Activated T-cell treated with anti-CD3 and anti-CD28 coated beads, Interleukin-2, amount 50 U/mL, for 72 hours (primary cell): ENCODE measurements around the gene FREM2. TPM values are rescaled to one million over a fixed set of nuclear protein-coding genes. Genes with fewer than 3 reads are reported as not detected.

Source experiments
- ATAC-seq, 2 donors: fragments of 150-1000 bp; cut with Tn5 transposase; replicated peaks in 1 of 2; 2 replicates each; pipeline ENCODE4 v1.10.0; 2021; ENCODE audit warnings: moderate library complexity in 2 of 2, mild to moderate bottlenecking in 1 of 2
- DNase-seq, 2 donors: peaks; one replicate each; pipeline ENCODE4 v3.0.0; 2021 to 2022; ENCODE audit warnings: mixed read lengths in 1 of 2
- H3K27ac Mint-ChIP-seq: one replicate; pipeline ENCODE4 v1.8.0; 2022; ENCODE audit warnings: mild to moderate bottlenecking, moderate library complexity, mixed read lengths
- H3K27me3 Mint-ChIP-seq: one replicate; pipeline ENCODE4 v1.8.0; 2022; ENCODE audit warnings: low read depth, mixed read lengths
- H3K36me3 Mint-ChIP-seq, 2 donors: one replicate each; pipeline ENCODE4 v1.8.0; 2022; ENCODE audit warnings: mixed read lengths in 2 of 2, mild to moderate bottlenecking in 1 of 2; ENCODE audit not compliant: insufficient read depth in 2 of 2
- H3K4me1 Mint-ChIP-seq: one replicate; pipeline ENCODE4 v1.8.0; 2022; ENCODE audit warnings: low read depth, mixed read lengths
- H3K4me3 Mint-ChIP-seq, 2 donors: one replicate each; pipeline ENCODE4 v1.8.0; 2022; ENCODE audit warnings: mild to moderate bottlenecking in 2 of 2, mixed read lengths in 2 of 2, moderate library complexity in 2 of 2
- H3K9me3 Mint-ChIP-seq, 2 donors: one replicate each; pipeline ENCODE4 v1.8.0; 2022; ENCODE audit warnings: mixed read lengths in 2 of 2
- total RNA-seq, 2 donors: library from RNA; stranded (reverse); gene quantifications; one replicate each; pipeline ENCODE4 v1.2.3, GENCODE V29; 2022

FREM2 gene
- total RNA-seq, 2 donors from 2014 or later, result 0.02 TPM

GRCh38 chr13:38753878-38754277, 67.0 kb downstream of the FREM2 start:
- DNase-seq (no peak), ATAC-seq (no peak)
- Mint-ChIP-seq H3K9me3 (no peaks in the 10 kb centered on the region), H3K27ac (no peak overlapping the region), H3K4me1 (no peaks in the 10 kb centered on the region), H3K4me3 (no peak overlapping the region), H3K27me3 (peaks cover 8% of the 10 kb centered on the region), H3K36me3 (no peaks in the 10 kb centered on the region)

- DNase-seq (no peak), ATAC-seq (no peak)
- Mint-ChIP-seq H3K9me3 (no peaks in the 10 kb centered on the region), H3K27me3 (peaks cover 8% of the 10 kb centered on the region), H3K27ac (no peak overlapping the region), H3K4me3 (no peak overlapping the region), H3K4me1 (no peaks in the 10 kb centered on the region), H3K36me3 (no peaks in the 10 kb centered on the region)
Measured at GRCh38 chr13:38755793-38756192, 68.9 kb downstream of the FREM2 start.

GRCh38 chr13:38758277-38758676, 71.4 kb downstream of the FREM2 start:
- no peaks in the 10 kb centered on the region for H3K9me3 Mint-ChIP-seq
- H3K4me1 Mint-ChIP-seq, result no peaks in the 10 kb centered on the region
- H3K27me3 Mint-ChIP-seq, result peaks cover 8% of the 10 kb centered on the region
- H3K27ac Mint-ChIP-seq, result no peak overlapping the region
- DNase-seq (no peak), ATAC-seq (no peak)
- H3K36me3 Mint-ChIP-seq, result no peaks in the 10 kb centered on the region
- H3K4me3 Mint-ChIP-seq, result no peak overlapping the region

- no peak for DNase-seq
- peaks cover 8% of the 10 kb centered on the region for H3K27me3 Mint-ChIP-seq
- ATAC-seq, result no peak
- H3K36me3 Mint-ChIP-seq, result no peaks in the 10 kb centered on the region
- no peak overlapping the region for H3K4me3 Mint-ChIP-seq
- H3K9me3 Mint-ChIP-seq, result no peaks in the 10 kb centered on the region
- no peaks in the 10 kb centered on the region for H3K4me1 Mint-ChIP-seq
- H3K27ac Mint-ChIP-seq, result no peak overlapping the region
Measured at GRCh38 chr13:38759390-38759789, 72.5 kb downstream of the FREM2 start.

GRCh38 chr13:38763446-38764381, 76.8 kb downstream of the FREM2 start:
- Mint-ChIP-seq H3K36me3 (no peaks in the 10 kb centered on the region), H3K27ac (no peak overlapping the region), H3K9me3 (peaks cover 0 to 2% of the 10 kb centered on the region in 2 donors), H3K4me1 (no peaks in the 10 kb centered on the region), H3K27me3 (peaks cover 5% of the 10 kb centered on the region), H3K4me3 (no peak overlapping the region)
- no peak for DNase-seq
- ATAC-seq, result no peak

GRCh38 chr13:38766799-38767198, 79.9 kb downstream of the FREM2 start:
- ATAC-seq, result no peak
- Mint-ChIP-seq H3K27ac (no peak overlapping the region), H3K9me3 (peaks cover 0 to 2% of the 10 kb centered on the region in 2 donors), H3K4me1 (no peaks in the 10 kb centered on the region), H3K36me3 (no peaks in the 10 kb centered on the region), H3K27me3 (peaks cover 5% of the 10 kb centered on the region), H3K4me3 (no peak overlapping the region)
- no peak for DNase-seq

GRCh38 chr13:38767506-38768265, 80.8 kb downstream of the FREM2 start:
- H3K27ac Mint-ChIP-seq, result no peak overlapping the region
- no peak for DNase-seq
- no peak for ATAC-seq
- no peak overlapping the region for H3K4me3 Mint-ChIP-seq
- peaks cover 5% of the 10 kb centered on the region for H3K27me3 Mint-ChIP-seq
- H3K4me1 Mint-ChIP-seq, result no peaks in the 10 kb centered on the region
- H3K36me3 Mint-ChIP-seq, result no peaks in the 10 kb centered on the region
- H3K9me3 Mint-ChIP-seq, result peaks cover 0 to 2% of the 10 kb centered on the region in 2 donors

GRCh38 chr13:38769526-38769925, 82.6 kb downstream of the FREM2 start:
- Mint-ChIP-seq H3K4me3 (no peak overlapping the region), H3K27ac (no peak overlapping the region), H3K9me3 (peaks cover 0 to 2% of the 10 kb centered on the region in 2 donors), H3K27me3 (peaks cover 5% of the 10 kb centered on the region), H3K4me1 (no peaks in the 10 kb centered on the region), H3K36me3 (no peaks in the 10 kb centered on the region)
- DNase-seq, result no peak
- no peak for ATAC-seq

GRCh38 chr13:38775085-38775484, 88.2 kb downstream of the FREM2 start:
- Mint-ChIP-seq H3K27me3 (no peaks in the 10 kb centered on the region), H3K4me3 (no peak overlapping the region), H3K9me3 (peaks cover 2 to 5% of the 10 kb centered on the region in 2 donors), H3K36me3 (no peaks in the 10 kb centered on the region), H3K27ac (no peak overlapping the region), H3K4me1 (no peaks in the 10 kb centered on the region)
- DNase-seq (no peak), ATAC-seq (no peak)

GRCh38 chr13:38777347-38778119, 90.7 kb downstream of the FREM2 start:
- ATAC-seq (no peak), DNase-seq (no peak)
- no peaks in the 10 kb centered on the region for H3K27me3 Mint-ChIP-seq
- no peaks in the 10 kb centered on the region for H3K4me1 Mint-ChIP-seq
- H3K9me3 Mint-ChIP-seq, result peaks cover 2 to 5% of the 10 kb centered on the region in 2 donors
- H3K4me3 Mint-ChIP-seq, result no peak overlapping the region
- no peaks in the 10 kb centered on the region for H3K36me3 Mint-ChIP-seq
- H3K27ac Mint-ChIP-seq, result no peak overlapping the region

GRCh38 chr13:38781539-38781938, 94.7 kb downstream of the FREM2 start:
- no peak overlapping the region for H3K4me3 Mint-ChIP-seq
- H3K27ac Mint-ChIP-seq, result no peak overlapping the region
- peaks cover 2 to 5% of the 10 kb centered on the region in 2 donors for H3K9me3 Mint-ChIP-seq
- ATAC-seq (no peak), DNase-seq (no peak)
- no peaks in the 10 kb centered on the region for H3K36me3 Mint-ChIP-seq
- no peaks in the 10 kb centered on the region for H3K27me3 Mint-ChIP-seq
- no peaks in the 10 kb centered on the region for H3K4me1 Mint-ChIP-seq

GRCh38 chr13:38784036-38784880, 97.4 kb downstream of the FREM2 start:
- Mint-ChIP-seq H3K4me1 (no peaks in the 10 kb centered on the region), H3K36me3 (no peaks in the 10 kb centered on the region), H3K27ac (no peak overlapping the region), H3K27me3 (no peaks in the 10 kb centered on the region), H3K4me3 (no peak overlapping the region), H3K9me3 (peaks cover 0 to 4% of the 10 kb centered on the region in 2 donors)
- no peak for ATAC-seq
- no peak for DNase-seq
